C4-2B (cell line): ENCODE results near the gene RASA4B.
"Not testable (repeated sequence)": the region's sequence is repeated elsewhere in the genome, so short reads cannot be mapped to it uniquely, and the experiment has no call there.

Experiments
- H3K27ac ChIP-seq: fragments of 450-650 bp; 2 replicates; pipeline ENCODE4 v1.5.1; 2017

Gene RASA4B

DNA sequence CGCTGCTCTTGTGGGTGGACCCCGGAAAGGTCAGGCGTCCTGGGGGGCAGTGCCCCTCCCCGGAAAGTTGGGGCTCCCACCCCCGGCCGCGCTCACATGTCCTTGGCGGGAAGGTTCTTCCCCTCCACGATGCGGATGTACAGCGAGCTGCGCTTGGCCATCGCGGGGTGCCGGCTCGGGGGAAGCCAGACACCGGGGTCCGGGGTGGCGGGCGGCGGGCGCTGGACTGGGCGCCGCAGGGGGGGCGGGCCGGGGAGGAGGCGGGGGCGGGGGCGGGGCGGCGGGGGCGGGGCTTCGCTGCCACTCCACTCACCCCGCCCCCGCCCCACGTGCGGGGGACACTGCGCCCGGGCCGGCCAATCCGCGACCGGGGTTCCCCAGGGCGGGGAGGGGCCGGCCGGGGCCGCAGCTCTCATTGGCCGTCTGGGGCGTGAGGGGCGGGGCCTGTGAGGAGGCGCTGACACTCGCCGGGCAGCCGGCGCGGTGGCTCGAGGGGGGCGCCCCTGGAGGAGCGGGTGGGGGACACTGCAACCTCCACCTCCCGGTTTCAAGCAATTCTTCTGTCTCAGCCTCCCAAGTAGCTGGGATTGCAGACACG is at the start of gene RASA4B:
Gene RASA4B (minus strand): TSS at position 228 of the 598 bp plus-strand sequence. CDS start 67 bp downstream, at position 161.
- not testable (repeated sequence) for H3K27ac ChIP-seq

DNA sequence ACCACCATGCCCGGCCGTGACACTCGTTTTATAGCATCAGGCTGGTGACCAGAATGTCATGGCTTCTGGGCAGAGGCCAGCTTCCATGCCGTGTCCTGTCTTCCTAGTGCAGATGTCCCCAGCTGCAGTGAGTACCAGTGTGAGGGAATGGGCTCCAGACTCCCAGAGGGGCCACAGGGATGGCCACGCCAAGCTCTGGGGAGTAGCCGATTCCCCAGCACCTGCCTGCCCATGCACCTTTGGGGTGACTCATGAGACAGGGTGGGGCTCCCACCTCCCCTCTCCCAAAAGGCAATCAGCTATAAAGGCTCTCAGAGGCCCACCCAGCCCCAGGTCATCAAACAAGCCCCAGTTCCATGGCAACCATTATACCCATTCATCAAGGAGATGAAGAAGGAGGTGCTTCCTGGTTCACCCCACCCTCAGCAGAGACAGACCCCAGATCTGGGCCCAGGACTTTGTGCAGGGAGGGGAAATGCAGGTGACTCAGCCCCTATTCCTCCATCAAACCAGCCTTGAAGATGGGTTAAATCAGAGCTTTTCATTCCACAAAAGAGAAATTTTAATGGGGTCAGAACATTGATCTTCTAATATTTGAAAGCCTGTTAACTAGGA is 33.3 kb upstream of the RASA4B start, which contains the start of gene SPDYE2:
Gene SPDYE2 (plus strand): TSS at position 419 of the 615 bp plus-strand sequence. CDS start 2,030 bp downstream, outside the sequence.
- not testable (repeated sequence) for H3K27ac ChIP-seq

DNA sequence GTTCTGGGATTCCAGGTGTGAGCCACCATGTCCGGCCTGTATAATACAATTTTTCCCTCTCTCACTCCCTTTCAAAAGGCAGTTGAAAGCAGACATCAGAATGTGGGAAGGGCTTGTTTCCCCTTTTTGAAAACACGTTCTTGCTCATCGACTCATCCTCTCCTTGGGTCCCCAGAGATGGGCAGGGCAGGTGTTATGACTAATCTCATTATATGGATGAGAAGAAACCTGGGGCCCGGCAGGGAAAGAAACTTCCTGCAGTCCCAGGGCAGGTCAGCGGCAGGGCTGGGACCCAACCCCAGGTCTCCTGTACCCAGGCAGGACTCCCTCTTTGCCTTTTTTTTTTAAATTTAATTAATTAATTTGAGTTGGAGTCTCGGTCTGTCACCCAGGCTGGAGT is 28.8 kb upstream of the RASA4B start:
- H3K27ac ChIP-seq: not testable (repeated sequence)

DNA sequence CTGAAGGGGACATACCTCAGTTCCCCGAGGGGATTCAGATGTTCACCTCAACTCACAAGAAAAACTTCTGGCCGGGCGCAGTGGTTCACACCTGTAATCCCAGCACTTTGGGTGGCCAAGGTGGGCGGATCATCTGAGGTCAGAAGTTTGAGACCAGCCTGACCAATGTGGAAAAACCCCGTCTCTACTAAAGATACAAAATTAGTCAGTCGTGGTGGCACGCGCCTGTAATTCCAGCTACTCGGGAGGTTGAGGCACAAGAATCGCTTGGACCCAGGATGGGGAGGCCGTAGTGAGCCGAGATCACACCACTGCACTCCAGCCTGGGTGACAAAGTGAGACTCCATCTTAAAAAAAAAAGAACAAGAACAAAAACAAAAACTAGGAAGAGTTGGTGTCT is 27.7 kb upstream of the RASA4B start:
- H3K27ac ChIP-seq: not testable (repeated sequence)

DNA sequence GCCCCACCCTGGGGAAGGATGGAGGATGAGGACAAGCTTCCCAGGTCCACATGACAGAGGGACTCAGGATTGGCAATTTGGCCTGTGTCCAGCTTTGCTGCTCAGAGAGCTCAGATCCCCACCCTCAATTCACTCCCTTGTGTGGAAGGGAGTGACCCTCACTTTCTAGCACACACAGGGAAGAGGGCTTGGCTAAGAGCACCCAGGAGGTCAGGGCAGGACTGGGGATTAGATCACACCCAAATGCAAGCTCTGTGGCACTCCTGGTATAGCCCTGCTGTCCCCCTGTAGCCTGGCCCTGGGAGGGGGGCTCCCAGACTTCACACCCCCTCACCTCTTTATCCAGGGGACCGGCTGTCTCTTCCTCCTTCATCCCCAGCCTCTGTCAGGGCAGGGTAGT is 26.8 kb upstream of the RASA4B start:
- not testable (repeated sequence) for H3K27ac ChIP-seq

DNA sequence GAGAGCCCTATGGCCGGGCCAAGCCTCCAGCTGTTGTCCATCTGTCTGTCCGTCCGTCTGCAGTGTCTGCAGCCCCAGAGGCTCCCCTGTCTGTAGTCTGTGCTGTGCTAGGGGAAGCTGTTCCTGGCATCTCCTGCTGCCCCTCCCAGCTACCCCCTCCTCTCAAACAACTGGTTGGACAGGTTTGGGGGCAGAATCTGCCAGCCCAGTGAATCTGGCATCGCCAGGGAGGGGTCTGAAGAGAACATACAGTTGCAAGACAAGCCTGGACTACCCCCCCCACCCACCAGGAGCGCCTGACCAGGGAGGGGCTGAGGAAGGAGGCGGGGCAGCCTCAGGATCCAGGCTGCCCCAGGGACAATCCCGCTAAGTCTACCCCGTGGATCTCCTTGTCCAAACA is 26.0 kb upstream of the RASA4B start, which contains the start of gene UPK3BL2:
Gene UPK3BL2 (minus strand): TSS at position 101 of the 400 bp plus-strand sequence. CDS start 60 bp downstream, at position 41.
- not testable (repeated sequence) for H3K27ac ChIP-seq

DNA sequence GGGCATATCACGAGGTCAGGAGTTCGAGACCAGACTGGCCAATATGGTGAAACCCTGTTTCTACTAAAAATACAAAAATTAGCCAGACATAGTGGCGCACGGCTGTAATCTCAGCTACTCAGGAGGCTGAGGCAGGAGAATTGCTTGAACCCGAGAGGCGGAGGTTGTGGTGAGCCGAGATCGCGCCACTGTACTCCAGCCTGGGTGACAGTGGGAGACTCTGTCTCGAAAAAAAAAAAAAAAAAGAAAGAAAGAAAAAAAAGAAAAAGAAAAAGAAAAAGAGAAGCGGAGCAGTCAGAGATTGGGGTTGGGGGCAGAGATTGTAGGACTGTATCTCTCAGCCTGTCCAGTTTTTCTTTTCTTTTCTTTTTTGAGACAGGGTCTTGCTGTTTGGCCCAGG is 25.2 kb upstream of the RASA4B start:
- H3K27ac ChIP-seq: not testable (repeated sequence)

DNA sequence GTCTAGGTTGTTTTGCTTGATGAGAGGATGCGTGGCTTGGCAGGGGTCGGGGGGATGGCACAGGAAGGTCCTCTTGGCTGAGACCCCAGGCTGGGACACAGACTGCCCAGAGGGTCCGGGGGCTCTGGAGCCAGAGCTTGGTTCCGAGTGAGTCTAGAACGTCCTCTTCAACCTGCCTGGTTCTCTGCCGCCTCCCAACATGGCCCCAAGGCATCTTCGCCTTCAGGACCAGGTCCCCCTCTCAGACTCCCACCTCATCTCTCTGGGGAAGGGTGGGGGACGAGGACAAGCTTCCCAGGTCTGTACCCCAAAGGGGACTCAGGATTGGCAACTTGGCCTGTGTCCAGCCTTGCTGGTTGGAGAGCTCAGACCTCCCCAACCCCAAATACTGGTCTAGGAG is 24.5 kb upstream of the RASA4B start:
- not testable (repeated sequence) for H3K27ac ChIP-seq

DNA sequence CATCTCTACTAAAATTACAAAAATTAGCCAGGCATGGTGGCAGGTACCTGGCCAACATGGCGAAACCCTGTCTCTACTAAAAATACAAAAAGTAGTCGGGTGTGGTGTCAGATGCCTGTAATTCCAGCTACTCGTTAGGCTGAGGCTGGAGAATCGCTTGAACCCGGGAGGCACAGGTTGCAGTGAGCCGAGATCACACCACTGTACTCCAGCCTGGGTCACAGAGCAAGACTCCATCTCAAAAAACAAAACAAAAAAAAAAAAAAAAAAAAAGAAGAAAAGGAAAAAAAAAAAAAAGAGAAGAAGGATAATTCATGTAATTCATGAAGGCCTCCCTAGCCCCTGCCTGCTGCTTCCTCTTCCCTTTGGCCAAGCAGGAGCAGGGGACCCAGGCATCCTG is 23.0 kb upstream of the RASA4B start:
- H3K27ac ChIP-seq: not testable (repeated sequence)

DNA sequence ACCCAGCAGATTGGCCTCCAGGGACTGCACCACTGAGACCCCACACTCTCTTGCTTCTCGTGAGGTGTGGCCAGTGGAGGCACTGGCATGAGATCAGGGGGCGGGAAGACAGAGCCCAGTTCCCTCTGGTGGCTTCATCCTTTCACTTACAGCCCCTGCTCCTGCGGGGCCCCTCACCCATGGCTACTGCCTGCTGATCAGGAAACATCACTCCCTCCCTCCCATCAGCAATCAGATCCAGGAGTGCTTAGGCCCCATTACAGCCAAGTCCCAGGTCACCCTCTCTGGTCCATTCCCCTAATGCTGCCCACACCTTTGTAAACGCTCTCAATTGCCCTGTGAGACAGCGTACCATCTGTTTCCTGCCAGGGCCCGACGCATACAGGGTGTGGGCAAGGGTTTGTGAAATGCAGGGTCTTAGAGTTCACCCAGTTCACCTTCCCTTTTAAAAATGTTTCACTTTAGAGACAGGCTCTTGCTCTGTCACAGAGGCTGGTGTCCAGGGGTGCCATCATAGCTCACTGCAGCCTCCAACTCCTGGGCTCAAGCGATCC is 17.6 kb upstream of the RASA4B start:
- not testable (repeated sequence) for H3K27ac ChIP-seq

DNA sequence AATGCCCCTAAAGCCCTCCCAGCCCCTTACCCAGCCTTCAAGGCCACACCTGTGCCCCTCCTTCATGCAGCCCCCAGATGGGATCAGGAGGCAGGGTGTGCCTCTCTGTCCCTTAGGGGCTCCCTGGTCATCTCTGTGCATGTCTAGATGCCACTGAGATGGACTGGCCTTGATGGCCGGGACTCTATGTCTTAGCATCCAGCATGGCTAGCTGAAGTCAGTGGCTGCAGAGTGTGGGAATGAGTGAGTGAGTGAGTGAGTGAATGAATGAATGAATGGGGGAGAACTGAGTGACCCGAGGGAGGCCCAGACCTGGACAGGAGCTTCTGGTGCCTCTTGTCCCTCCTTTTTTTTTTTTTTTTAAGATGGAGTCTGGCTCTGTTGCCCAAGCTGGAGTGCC is 14.6 kb upstream of the RASA4B start:
- not testable (repeated sequence) for H3K27ac ChIP-seq

DNA sequence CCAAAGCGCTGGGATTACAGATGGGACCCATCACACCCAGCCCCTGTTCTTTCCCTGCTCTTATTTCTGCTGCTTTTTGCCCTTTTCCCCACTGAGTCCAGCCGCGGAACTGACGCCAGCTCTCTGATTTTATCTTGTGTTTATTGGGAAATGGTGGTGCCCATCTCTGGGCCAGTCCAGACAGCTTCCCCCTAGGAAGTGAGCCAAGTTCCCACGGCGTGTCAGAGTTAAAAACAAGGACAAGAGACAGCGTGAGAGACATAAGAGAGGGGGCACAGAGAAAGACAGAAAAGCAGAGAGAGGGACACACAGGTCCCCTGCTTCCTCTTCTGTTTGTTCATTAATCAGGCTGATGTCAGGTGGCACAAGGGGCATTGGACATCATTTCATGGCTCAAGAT is 14.0 kb upstream of the RASA4B start:
- H3K27ac ChIP-seq: not testable (repeated sequence)

DNA sequence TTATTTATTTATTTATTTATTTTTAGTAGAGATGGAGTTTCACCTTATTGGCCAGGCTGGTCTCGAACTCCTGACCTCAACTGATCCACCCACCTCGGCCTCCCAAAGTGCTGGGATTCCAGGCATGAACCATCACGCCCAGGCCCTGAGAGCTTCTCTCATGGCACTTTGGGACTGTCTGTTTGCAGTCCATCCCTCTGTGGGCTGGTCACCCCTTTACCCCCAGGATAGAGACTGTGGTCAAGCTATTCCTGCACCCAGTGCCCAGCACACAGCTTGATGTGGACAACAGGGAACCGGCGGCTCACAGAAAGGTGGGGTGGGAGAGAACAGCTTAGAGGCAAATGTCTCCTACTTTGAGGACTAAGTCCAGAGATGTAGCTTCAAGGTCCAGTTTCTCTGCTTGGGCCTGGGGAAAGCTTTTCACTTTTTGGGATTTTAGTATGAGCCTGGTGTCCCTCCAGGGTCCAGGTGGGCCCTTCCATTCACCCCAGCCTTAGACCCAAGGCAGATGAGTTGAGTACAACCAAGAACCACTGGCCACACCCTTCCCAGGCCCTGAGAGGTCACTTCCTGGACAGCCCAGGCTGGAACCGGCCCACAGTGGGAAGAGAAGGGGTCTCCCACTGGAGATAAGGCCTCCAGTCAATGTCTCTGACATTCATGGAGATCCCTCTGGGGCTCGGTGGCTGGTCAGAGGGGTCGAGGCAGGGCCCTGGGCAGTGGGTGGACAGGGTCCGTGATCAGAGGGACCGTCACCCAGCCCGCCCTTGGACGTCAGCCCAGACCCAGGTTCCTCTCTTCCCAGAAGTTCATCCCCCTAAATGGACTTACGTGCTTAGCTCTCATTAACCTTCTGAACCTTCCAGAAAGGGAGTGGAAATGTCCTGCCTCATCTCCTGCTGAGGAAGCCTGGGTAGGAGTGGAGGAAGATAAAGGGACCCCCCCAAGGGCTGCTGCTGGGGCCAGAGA is 10.5 kb upstream of the RASA4B start:
- not testable (repeated sequence) for H3K27ac ChIP-seq

DNA sequence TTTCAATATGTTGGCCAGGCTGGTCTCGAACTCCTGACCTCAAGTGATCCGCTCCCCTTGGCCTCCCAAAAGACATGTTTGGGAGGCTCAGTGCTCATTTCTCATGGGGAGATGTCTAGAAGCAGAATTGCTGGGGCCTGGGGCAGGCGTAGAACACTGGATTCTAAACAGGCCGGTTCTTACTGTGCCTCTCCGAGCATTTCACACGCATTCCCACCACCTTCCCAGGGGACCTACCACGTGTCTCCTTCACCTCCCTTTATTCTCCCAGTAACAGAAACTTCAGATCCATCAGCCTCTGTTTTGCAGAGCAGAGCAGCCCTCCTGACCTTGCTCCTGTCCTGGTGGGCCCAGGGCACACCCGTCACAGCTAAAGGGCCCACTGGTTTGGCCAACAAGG is 9.6 kb upstream of the RASA4B start:
- H3K27ac ChIP-seq: not testable (repeated sequence)

DNA sequence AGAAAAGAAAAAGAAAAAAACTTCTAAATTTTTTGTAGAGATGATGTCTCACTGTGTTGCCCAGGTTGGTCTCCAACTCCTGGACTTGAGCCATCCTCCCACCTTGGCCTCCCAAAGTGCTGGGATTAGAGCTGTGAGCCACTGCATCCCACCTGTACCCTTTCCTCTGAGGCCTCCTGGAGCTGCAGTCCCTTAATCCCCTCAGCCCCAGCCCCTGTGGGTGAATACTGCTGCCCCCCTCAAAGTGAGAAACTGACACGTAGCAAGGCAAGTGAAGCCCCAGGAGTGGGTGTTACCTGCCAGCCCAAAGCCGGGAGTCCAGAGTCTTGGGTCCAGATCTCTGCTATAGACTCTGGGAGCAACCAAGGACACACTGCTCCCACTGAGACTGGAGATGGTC is 7.2 kb upstream of the RASA4B start:
- H3K27ac ChIP-seq: not testable (repeated sequence)

DNA sequence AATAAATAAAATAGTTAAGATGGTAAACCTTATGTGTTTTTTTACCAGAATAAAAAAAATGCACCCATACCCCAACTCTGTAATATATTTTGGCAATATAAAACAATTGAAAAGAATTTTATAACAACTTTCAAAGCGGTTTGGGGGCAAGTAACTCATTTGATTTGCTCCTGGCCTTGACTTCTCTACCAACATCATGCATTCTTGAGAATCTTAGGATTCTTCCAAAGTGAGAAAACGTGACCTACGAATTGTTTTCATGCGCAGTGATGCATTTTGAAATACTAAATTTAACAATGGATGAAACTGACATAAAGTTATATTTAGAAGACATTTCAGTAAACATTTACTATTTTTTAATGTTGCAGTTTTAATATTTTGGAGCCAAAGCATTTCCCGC is 3.2 kb upstream of the RASA4B start:
- H3K27ac ChIP-seq: not testable (repeated sequence)

DNA sequence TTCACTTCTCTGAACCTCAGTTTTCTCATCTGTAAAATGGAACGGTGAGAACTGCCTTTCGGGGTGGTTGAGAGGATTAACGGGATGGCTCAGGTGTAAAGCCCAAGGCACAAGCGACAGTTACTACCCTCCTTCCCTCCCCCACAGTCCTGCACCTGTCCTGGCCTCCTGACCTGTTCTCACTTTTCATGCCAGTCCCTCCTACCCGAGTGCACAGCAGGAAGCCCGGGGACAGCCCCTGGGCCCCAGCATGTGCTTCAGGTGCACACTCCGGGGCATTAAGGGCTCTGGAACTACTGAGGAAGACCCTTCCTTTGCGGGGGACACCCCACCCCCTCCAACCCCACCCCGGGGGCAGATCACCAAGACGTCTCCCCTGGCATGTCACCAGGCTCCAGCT is 626 bp downstream of the RASA4B start:
- H3K27ac ChIP-seq: not testable (repeated sequence)

DNA sequence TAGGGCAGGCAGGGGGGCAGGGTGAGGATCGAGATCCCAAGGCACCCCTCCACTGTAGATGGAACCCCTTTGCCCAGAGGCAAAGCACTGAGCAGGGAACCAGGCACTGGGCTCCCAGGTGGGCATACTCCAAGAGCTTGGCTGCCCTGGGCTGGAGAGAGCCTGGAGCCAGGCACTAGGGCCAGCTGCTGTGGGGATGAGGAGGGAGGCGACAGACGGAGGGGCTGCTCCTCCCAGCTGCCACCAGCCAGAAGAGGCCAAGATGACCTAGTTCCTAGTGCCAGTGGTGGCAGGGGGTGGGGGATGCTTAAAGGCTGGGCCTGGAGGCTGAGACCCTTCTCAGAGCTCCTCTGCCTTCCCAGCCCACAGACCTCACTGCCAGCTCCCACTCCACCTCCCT is 1.7 kb downstream of the RASA4B start:
- H3K27ac ChIP-seq: not testable (repeated sequence)

DNA sequence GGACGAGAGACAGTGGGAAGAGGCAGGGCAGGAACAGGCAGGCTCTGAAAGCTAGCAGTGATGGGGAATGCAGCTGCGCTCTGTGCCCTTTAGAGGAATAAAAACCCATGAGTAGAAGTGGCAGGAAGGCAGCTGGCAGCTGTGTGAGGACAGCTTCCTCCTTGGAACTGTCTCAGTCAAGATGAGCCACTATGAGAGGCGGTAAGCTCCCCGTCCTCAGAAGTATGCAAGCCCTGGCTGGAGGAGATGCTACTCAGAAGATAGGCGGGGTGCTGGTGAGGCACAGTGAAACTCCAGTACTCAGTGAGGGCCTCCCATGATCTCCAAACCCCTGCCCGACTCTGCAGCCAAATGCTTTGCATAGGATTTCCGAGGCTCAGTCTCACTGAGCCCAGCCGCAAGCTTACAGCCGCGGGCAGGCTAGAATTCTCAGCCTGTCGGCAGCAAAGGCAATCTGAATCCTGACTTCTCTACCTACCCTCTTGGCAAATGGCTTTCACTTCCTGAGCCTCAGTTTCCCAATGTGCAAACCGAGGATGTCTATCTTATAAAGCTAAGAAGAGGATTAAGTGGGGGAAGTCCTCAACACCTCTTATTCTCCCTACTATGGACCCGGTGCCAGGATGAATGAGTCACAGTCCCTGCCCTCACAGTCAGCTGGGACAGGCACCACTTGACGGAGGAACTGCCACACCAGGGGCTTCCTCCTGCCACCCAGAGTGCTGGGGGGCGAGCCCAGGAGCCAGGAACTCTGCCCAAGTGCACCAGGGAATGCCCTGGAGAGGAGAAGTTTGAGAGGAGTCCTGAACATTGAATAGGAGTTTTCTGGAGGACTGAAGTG is 2.5 kb downstream of the RASA4B start:
- H3K27ac ChIP-seq: not testable (repeated sequence)

DNA sequence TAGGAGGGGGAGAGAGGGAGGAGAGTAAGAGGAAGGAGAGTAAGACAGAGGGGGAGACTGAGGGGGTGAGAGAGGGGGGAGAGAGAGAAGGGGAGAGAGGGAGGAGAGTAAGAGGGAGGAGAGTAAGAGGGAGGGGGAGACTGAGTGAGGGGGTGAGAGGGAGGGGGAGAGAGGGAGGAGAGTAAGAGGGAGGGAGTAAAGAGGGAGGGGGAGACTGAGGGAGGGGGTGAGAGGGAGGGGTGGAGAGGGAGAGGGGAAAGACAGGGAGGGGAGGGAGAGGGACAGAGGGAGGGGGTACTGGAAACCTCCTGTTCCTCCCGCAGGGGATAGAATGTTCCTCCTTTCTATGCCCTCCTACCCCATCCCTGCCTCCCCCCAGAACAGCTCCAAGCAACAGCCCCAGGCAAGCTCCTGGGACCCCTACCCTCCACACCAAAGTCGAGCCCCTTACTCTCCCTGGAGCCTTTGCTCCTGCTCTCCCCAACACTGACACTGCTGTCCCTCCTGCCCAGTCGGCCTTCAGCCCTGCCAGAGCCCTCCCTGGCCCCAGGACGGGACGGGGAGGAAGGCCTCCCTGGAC is 4.8 kb downstream of the RASA4B start:
- not testable (repeated sequence) for H3K27ac ChIP-seq
